Superior temporal gyrus (tissue), 1 donor: ENCODE results near the gene TNS1.
"Not testable (repeated sequence)": the region's sequence is repeated elsewhere in the genome, so short reads cannot be mapped to it uniquely, and the experiment has no call there.

ENCODE experiments used
- DNase-seq: peaks from one replicate; pipeline ENCODE4 v3.0.0-alpha.2; 2016; ENCODE audit errors: extremely low spot score

TNS1 gene

GRCh38 chr2:217816396-217816869 lies 186.4 kb downstream of the TNS1 start:
- no peak for DNase-seq

GRCh38 chr2:217813828-217814227 lies 189.0 kb downstream of the TNS1 start:
- DNase-seq = no peak

- no peak for DNase-seq
These were observed 190.6 kb downstream of the TNS1 start for GRCh38 chr2:217812170-217812569.

- no peak for DNase-seq
These were observed 192.5 kb downstream of the TNS1 start for GRCh38 chr2:217810260-217810659.

GRCh38 chr2:217809736-217810135 lies 193.1 kb downstream of the TNS1 start:
- DNase-seq = no peak

GRCh38 chr2:217808967-217809366 lies 193.8 kb downstream of the TNS1 start:
- DNase-seq = not testable (repeated sequence)

- no peak for DNase-seq
These were observed 194.5 kb downstream of the TNS1 start for GRCh38 chr2:217808326-217808725.

GRCh38 chr2:217807753-217808152 lies 195.0 kb downstream of the TNS1 start:
- no peak for DNase-seq

GRCh38 chr2:217807025-217807424 lies 195.8 kb downstream of the TNS1 start:
- no peak for DNase-seq

GRCh38 chr2:217806482-217806765 lies 196.4 kb downstream of the TNS1 start:
- DNase-seq = no peak

- no peak for DNase-seq
These were observed 196.9 kb downstream of the TNS1 start for GRCh38 chr2:217805668-217806481.

- DNase-seq = no peak
These were observed 197.8 kb downstream of the TNS1 start for GRCh38 chr2:217804791-217805667.

GRCh38 chr2:217804338-217804737 lies 198.5 kb downstream of the TNS1 start:
- DNase-seq = no peak

- DNase-seq = no peak
These were observed 199.2 kb downstream of the TNS1 start for GRCh38 chr2:217803653-217803960.

GRCh38 chr2:217802876-217803652 lies 199.7 kb downstream of the TNS1 start:
- DNase-seq = no peak

- DNase-seq = no peak
These were observed 200.5 kb downstream of the TNS1 start for GRCh38 chr2:217802266-217802665.

- no peak for DNase-seq
These were observed 201.1 kb downstream of the TNS1 start for GRCh38 chr2:217801711-217802110.

GRCh38 chr2:217801115-217801531 lies 201.7 kb downstream of the TNS1 start:
- DNase-seq = no peak

- no peak for DNase-seq
These were observed 202.2 kb downstream of the TNS1 start for GRCh38 chr2:217800433-217801114.

GRCh38 chr2:217799563-217800432 lies 203.0 kb downstream of the TNS1 start:
- DNase-seq = no peak
